DND-41 (cell line): ENCODE measurements around the gene TTLL10.

Experiments used
- ATAC-seq: fragments of 200-7000 bp; cut with Tn5 transposase; 3 replicates; pipeline ENCODE4 v1.9.1; 2021; ENCODE audit warnings: low read depth; ENCODE audit not compliant: insufficient read depth
- DNase-seq: peaks from one replicate; pipeline ENCODE4 v3.0.0-alpha.2; 2020
- H2AFZ ChIP-seq: 2 replicates; pipeline ENCODE4 v1.6.0; 2012; ENCODE audit warnings: low read depth, low read length
- H3K27ac ChIP-seq: 2 replicates; pipeline ENCODE4 v1.5.1; 2012; ENCODE audit warnings: low read length, inconsistent platforms
- H3K27me3 ChIP-seq: fragments of 200-600 bp; sonication (generic); 2 replicates; pipeline ENCODE4 v1.6.0; 2012; ENCODE audit warnings: low read length, mild to moderate bottlenecking, inconsistent platforms; ENCODE audit not compliant: insufficient read depth, poor library complexity
- H3K36me3 ChIP-seq: 2 replicates; pipeline ENCODE4 v1.5.1; 2012; ENCODE audit warnings: low read length, inconsistent platforms; ENCODE audit not compliant: insufficient read depth
- H3K4me1 ChIP-seq: 2 replicates; pipeline ENCODE4 v1.5.1; 2012; ENCODE audit warnings: mild to moderate bottlenecking, low read length; ENCODE audit not compliant: insufficient read depth
- H3K4me2 ChIP-seq: 2 replicates; pipeline ENCODE4 v1.6.0; 2012; ENCODE audit warnings: mild to moderate bottlenecking, moderate library complexity, low read length, inconsistent platforms; ENCODE audit not compliant: insufficient read depth
- H3K4me3 ChIP-seq, 2 experiments: fragments of 200-600 bp in 1 of 2; shearing (Covaris generic) in 1 of 2; 2 replicates each; pipeline ENCODE4 v1.5.1; 2012 to 2016; ENCODE audit warnings: inconsistent platforms in 2 of 2, low read length in 2 of 2, mild to moderate bottlenecking in 2 of 2, low read depth in 1 of 2, moderate library complexity in 1 of 2
- H3K79me2 ChIP-seq: 2 replicates; pipeline ENCODE4 v1.6.0; 2012; ENCODE audit warnings: low read length, inconsistent platforms; ENCODE audit not compliant: insufficient read depth
- H3K9ac ChIP-seq: 2 replicates; pipeline ENCODE4 v1.6.0; 2012; ENCODE audit warnings: low read depth, mild to moderate bottlenecking, inconsistent platforms, low read length, moderate library complexity
- H3K9me3 ChIP-seq: 2 replicates; pipeline ENCODE4 v1.5.1; 2012; ENCODE audit warnings: low read length, moderate library complexity, mild to moderate bottlenecking, inconsistent platforms; ENCODE audit not compliant: insufficient read depth, severe bottlenecking
- H4K20me1 ChIP-seq: 2 replicates; pipeline ENCODE4 v1.6.0; 2012; ENCODE audit warnings: low read length; ENCODE audit not compliant: insufficient read depth
- EZH2 ChIP-seq: IDR thresholded peaks from 3 replicates; pipeline ENCODE4 v1.6.1; 2012; ENCODE audit warnings: borderline replicate concordance, low read depth, mild to moderate bottlenecking, moderate library complexity, low read length, inconsistent platforms; ENCODE audit not compliant: severe bottlenecking
- TF ChIP-seq, protein P1 (sequence below): IDR thresholded peaks from 2 replicates; pipeline ENCODE4 v1.5.1; 2012; ENCODE audit warnings: borderline replicate concordance, low read length, moderate library complexity, mild to moderate bottlenecking; ENCODE audit not compliant: poor library complexity, severe bottlenecking; ENCODE audit errors: extremely low read depth

The TTLL10 gene

DNA sequence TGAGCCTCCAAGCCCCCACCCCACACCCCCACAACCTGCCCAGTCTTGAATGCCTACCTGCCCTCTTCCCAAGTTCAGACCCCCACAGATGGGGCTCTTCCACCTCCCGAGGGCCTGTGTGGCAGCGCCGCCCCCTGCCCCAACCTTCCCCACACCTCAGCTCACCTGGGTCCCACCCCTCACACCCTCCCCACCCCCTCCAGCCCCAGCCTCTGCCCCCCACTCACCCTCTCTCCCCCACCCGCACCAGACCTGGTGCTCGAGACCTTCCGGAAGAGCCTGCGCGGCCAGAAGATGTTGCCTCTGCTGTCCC is 23.5 kb downstream of the TTLL10 start:
- Histone ChIP-seq H3K4me3 (no peak overlapping the region), H3K9ac (no peak overlapping the region), H2AFZ (no peak overlapping the region), H3K27me3 (no peaks in the 10 kb centered on the region), H3K27ac (no peak overlapping the region), H3K36me3 (no peaks in the 10 kb centered on the region), H3K4me2 (no peak overlapping the region), H3K79me2 (no peaks in the 10 kb centered on the region), H3K4me1 (no peaks in the 10 kb centered on the region), H4K20me1 (no peaks in the 10 kb centered on the region), H3K9me3 (no peaks in the 10 kb centered on the region)
- TF ChIP-seq, protein P1, sequence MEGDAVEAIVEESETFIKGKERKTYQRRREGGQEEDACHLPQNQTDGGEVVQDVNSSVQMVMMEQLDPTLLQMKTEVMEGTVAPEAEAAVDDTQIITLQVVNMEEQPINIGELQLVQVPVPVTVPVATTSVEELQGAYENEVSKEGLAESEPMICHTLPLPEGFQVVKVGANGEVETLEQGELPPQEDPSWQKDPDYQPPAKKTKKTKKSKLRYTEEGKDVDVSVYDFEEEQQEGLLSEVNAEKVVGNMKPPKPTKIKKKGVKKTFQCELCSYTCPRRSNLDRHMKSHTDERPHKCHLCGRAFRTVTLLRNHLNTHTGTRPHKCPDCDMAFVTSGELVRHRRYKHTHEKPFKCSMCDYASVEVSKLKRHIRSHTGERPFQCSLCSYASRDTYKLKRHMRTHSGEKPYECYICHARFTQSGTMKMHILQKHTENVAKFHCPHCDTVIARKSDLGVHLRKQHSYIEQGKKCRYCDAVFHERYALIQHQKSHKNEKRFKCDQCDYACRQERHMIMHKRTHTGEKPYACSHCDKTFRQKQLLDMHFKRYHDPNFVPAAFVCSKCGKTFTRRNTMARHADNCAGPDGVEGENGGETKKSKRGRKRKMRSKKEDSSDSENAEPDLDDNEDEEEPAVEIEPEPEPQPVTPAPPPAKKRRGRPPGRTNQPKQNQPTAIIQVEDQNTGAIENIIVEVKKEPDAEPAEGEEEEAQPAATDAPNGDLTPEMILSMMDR, result no peak
- TF ChIP-seq EZH2, result no peak
- DNase-seq (no peak), ATAC-seq (no peak)

DNA sequence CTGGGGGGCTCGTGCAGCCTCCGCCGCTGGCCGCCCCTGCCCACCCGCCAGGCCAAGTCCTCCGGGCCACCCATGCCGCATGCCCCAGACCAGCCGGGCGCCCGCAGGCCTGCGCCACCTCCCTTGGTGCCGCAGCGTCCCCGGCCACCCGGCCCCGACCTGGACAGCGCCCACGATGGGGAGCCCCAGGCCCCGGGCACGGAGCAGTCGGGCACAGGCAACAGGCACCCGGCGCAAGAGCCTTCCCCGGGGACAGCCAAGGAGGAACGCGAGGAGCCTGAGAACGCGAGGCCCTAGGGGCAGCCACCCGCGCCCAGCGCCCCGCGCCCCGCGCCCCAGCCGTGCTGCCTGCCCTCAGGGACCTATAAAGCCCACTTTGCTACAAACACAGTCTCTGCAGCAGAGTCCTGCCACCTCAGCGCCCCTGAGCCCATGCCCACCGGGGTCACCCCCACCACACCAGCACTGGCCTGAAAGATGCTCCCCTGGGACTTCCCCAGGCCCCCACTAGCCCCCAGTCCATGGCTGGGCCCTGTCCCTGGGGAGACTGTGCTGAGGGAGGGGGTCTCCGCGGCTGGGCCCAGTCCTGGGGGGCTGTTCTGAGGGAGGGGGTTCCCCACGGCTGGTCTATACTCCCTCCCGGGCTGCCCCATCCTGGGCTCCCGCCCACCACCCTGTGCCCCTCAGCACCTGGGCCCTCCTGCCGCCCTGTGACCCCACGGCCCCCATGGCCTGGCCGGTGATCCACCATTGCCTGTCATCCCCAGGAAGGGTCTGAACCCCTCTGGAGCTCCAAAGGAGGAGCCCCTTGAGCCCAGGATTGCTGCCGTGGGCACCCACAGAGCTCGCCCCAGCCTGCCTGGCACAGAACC is 24.1 kb downstream of the TTLL10 start:
- no peak overlapping the region for H3K4me3 ChIP-seq
- no peak overlapping the region for H3K27ac ChIP-seq
- H4K20me1 ChIP-seq, result no peaks in the 10 kb centered on the region
- ATAC-seq (no peak), DNase-seq (no peak)
- no peaks in the 10 kb centered on the region for H3K36me3 ChIP-seq
- H3K79me2 ChIP-seq, result no peaks in the 10 kb centered on the region
- TF ChIP-seq, protein P1, result no peak
- TF ChIP-seq EZH2, result no peak
- H2AFZ ChIP-seq, result no peak overlapping the region
- H3K4me1 ChIP-seq, result no peaks in the 10 kb centered on the region
- no peaks in the 10 kb centered on the region for H3K9me3 ChIP-seq
- no peaks in the 10 kb centered on the region for H3K27me3 ChIP-seq
- no peak overlapping the region for H3K4me2 ChIP-seq
- no peak overlapping the region for H3K9ac ChIP-seq

DNA sequence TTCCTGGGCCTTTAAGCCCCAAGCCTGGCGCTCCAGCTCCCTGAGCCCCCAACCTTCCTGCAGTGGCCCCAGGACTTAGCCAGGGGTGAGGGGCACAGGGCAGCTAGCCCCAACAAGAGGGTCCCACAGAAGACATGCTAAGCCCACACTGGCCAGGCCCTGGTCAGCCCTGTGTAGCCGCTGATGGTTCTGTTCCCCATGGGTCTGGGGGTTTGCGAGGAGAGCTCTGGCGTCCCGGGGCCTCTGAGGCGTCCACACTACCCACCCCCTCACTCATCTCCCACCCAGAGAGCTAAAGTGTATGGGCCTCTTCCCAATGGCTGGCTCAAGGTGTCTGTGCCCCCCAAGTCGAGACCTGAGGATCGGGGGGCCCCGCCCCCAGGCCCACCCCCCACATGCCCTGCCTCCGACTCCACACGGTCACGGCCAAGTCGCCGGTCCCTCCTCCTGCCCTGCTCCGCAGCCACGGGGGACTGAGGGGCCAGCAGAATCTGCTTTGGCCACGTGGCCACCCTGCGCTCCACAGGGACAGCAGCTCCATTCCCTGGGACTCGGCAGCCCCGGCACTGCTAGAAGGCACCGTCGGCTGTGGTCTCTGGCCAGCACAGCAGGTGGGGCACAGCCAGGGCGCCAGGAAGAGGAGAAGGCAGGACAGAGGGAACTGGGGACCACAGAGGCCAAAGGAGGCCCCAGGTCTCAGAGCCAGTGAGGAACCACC is 24.9 kb downstream of the TTLL10 start:
- Histone ChIP-seq H3K4me2 (no peak overlapping the region), H3K27ac (no peak overlapping the region), H4K20me1 (no peaks in the 10 kb centered on the region), H3K79me2 (no peaks in the 10 kb centered on the region), H3K9ac (no peak overlapping the region), H3K36me3 (no peaks in the 10 kb centered on the region), H3K4me1 (no peaks in the 10 kb centered on the region), H2AFZ (no peak overlapping the region), H3K9me3 (no peaks in the 10 kb centered on the region), H3K4me3 (no peak overlapping the region), H3K27me3 (no peaks in the 10 kb centered on the region)
- DNase-seq, result no peak
- ATAC-seq, result no peak
- TF ChIP-seq EZH2, result no peak
- TF ChIP-seq, protein P1, result no peak
